Activated naive CD8-positive, alpha-beta T cell treated with anti-CD3 and anti-CD28 coated beads, Interleukin-2, amount 10 ng/mL, durations not matched to agents 7 days and 5 days (primary cell): Measurements from ENCODE around the gene ANKRD40. TPM values are rescaled to one million over a fixed set of nuclear protein-coding genes. Genes with fewer than 3 reads are reported as not detected.
A peak's percentile ranks its signal among the peaks of the same experiment; 100 is the strongest.
"Not testable (repeated sequence)": the region's sequence is repeated elsewhere in the genome, so short reads cannot be mapped to it uniquely, and the experiment has no call there.

Experiments
- ATAC-seq: fragments of 150-1000 bp; cut with Tn5 transposase; one replicate; pipeline ENCODE4 v1.10.0; 2021; ENCODE audit warnings: low read depth, moderate library complexity
- POLR2A ChIA-PET: fragments of 350-600 bp; sonication (Branson Sonifier 250); formaldehyde crosslinking; loops from one replicate; lab custom pipeline; 2021; ENCODE audit warnings: antibody characterized with exemption; lab: Charles Lee
- DNase-seq: peaks from one replicate; pipeline ENCODE4 v3.0.0; 2021
- H3K27ac Mint-ChIP-seq: one replicate; pipeline ENCODE4 v1.8.0; 2022; ENCODE audit warnings: mild to moderate bottlenecking, mixed read lengths
- H3K27me3 Mint-ChIP-seq: one replicate; pipeline ENCODE4 v1.8.0; 2022; ENCODE audit warnings: mild to moderate bottlenecking, moderate library complexity, mixed read lengths
- H3K36me3 Mint-ChIP-seq: one replicate; pipeline ENCODE4 v1.8.0; 2021; ENCODE audit warnings: mild to moderate bottlenecking, mixed read lengths
- H3K4me1 Mint-ChIP-seq: one replicate; pipeline ENCODE4 v1.8.0; 2021; ENCODE audit warnings: mixed read lengths
- H3K4me3 Mint-ChIP-seq: one replicate; pipeline ENCODE4 v1.8.0; 2022; ENCODE audit warnings: mild to moderate bottlenecking, moderate library complexity, mixed read lengths
- H3K9me3 Mint-ChIP-seq: one replicate; pipeline ENCODE4 v1.8.0; 2021; ENCODE audit warnings: mixed read lengths
- total RNA-seq, 2 experiments: library from RNA; stranded (reverse); gene quantifications; one replicate each; pipeline ENCODE4 v1.2.3, GENCODE V29; 2021

Gene ANKRD40
- total RNA-seq, 2 experiments from 2014 or later: 30.3 to 31.4 TPM

GRCh38 chr17:50722746-50723145 lies 15.0 kb upstream of the ANKRD40 start:
- Mint-ChIP-seq H3K4me3 (peak overlapping the region; percentile 50), H3K27me3 (no peaks in the 10 kb centered on the region), H3K9me3 (no peaks in the 10 kb centered on the region), H3K4me1 (peaks cover 25% of the 10 kb centered on the region), H3K27ac (no peak overlapping the region), H3K36me3 (peaks cover 9% of the 10 kb centered on the region)
- POLR2A ChIA-PET: no interaction called here
- ATAC-seq (no peak), DNase-seq (no peak)

GRCh38 chr17:50721194-50722010 lies 13.7 kb upstream of the ANKRD40 start:
- peaks cover 18% of the 10 kb centered on the region for H3K4me1 Mint-ChIP-seq
- POLR2A ChIA-PET: interaction anchor here (0.7 to 1.0 kb wide), 2 partner anchors 13 to 23 kb away, joined by 3 to 4 read pairs; no protein-coding TSS in a partner anchor
- H3K27ac Mint-ChIP-seq: peak overlapping the region; percentile 99
- no peak for DNase-seq
- H3K9me3 Mint-ChIP-seq: no peaks in the 10 kb centered on the region
- H3K4me3 Mint-ChIP-seq: peak overlapping the region; percentile 97
- ATAC-seq: no peak
- no peaks in the 10 kb centered on the region for H3K27me3 Mint-ChIP-seq
- peaks cover 4% of the 10 kb centered on the region for H3K36me3 Mint-ChIP-seq

GRCh38 chr17:50719924-50720794 lies 12.4 kb upstream of the ANKRD40 start:
- POLR2A ChIA-PET: interaction anchor here (0.9 to 3.8 kb wide), 9 partner anchors 8 to 400 kb away, joined by 3 to 62 read pairs (median 5); partner anchors contain the start of genes ANKRD40, SPAG9 and TOB1
- Mint-ChIP-seq H3K27me3 (no peaks in the 10 kb centered on the region), H3K36me3 (peaks cover 2% of the 10 kb centered on the region), H3K9me3 (no peaks in the 10 kb centered on the region), H3K4me3 (peak overlapping the region; percentile 97), H3K4me1 (peaks cover 18% of the 10 kb centered on the region), H3K27ac (peak overlapping the region; percentile 99)
- ATAC-seq (no peak), DNase-seq (no peak)

GRCh38 chr17:50719144-50719923 lies 11.6 kb upstream of the ANKRD40 start, which contains the start of gene LUC7L3:
Gene LUC7L3 (plus strand): TSS chr17:50719603. CDS start chr17:50719733, 130 bp downstream.
- peaks cover 2% of the 10 kb centered on the region for H3K36me3 Mint-ChIP-seq
- H3K4me1 Mint-ChIP-seq: peaks cover 18% of the 10 kb centered on the region
- no peaks in the 10 kb centered on the region for H3K27me3 Mint-ChIP-seq
- H3K9me3 Mint-ChIP-seq: no peaks in the 10 kb centered on the region
- peak within 1 kb of the TSS; percentile 99 for H3K27ac Mint-ChIP-seq
- peak; percentile 99 for DNase-seq
- POLR2A ChIA-PET: interaction anchor here (0.6 to 3.8 kb wide), 10 partner anchors 9 to 401 kb away, joined by 3 to 62 read pairs (median 5); partner anchors contain the start of genes ANKRD40, SPAG9 and TOB1
- ATAC-seq: peak; percentile 90
- peak within 1 kb of the TSS; percentile 97 for H3K4me3 Mint-ChIP-seq

- POLR2A ChIA-PET: no interaction called here
- no peak for DNase-seq
- no peak for ATAC-seq
- H3K9me3 Mint-ChIP-seq: no peaks in the 10 kb centered on the region
- no peak overlapping the region for H3K4me3 Mint-ChIP-seq
- H3K27ac Mint-ChIP-seq: no peak overlapping the region
- H3K27me3 Mint-ChIP-seq: peaks cover 4% of the 10 kb centered on the region
- H3K4me1 Mint-ChIP-seq: peaks cover 2% of the 10 kb centered on the region
- no peaks in the 10 kb centered on the region for H3K36me3 Mint-ChIP-seq
Observed at GRCh38 chr17:50715471-50715870, 7.8 kb upstream of the ANKRD40 start.

GRCh38 chr17:50712641-50713040 lies 4.9 kb upstream of the ANKRD40 start:
- Mint-ChIP-seq H3K27ac (no peak overlapping the region), H3K4me3 (no peak overlapping the region), H3K9me3 (no peaks in the 10 kb centered on the region), H3K36me3 (no peaks in the 10 kb centered on the region), H3K4me1 (peaks cover 10% of the 10 kb centered on the region), H3K27me3 (peaks cover 4% of the 10 kb centered on the region)
- POLR2A ChIA-PET: interaction anchor here (0.6 kb wide), 1 partner anchor 7 kb away, joined by 5 read pairs; no protein-coding TSS in a partner anchor
- no peak for ATAC-seq
- no peak for DNase-seq

GRCh38 chr17:50710650-50711049 lies 2.9 kb upstream of the ANKRD40 start:
- DNase-seq (no peak), ATAC-seq (no peak)
- Mint-ChIP-seq H3K27me3 (peaks cover 4% of the 10 kb centered on the region), H3K27ac (no peak overlapping the region), H3K4me3 (no peak overlapping the region), H3K36me3 (no peaks in the 10 kb centered on the region), H3K9me3 (no peaks in the 10 kb centered on the region), H3K4me1 (peaks cover 18% of the 10 kb centered on the region)
- POLR2A ChIA-PET: no interaction called here

- H3K27ac Mint-ChIP-seq: peak overlapping the region; percentile 60
- POLR2A ChIA-PET: no interaction called here
Observed at GRCh38 chr17:50710025-50710424, 2.3 kb upstream of the ANKRD40 start.

GRCh38 chr17:50709053-50709452 lies 1.3 kb upstream of the ANKRD40 start:
- not testable (repeated sequence) for ATAC-seq, H3K9me3 Mint-ChIP-seq, H3K36me3 Mint-ChIP-seq, DNase-seq, H3K27me3 Mint-ChIP-seq
- H3K27ac Mint-ChIP-seq: peak overlapping the region; percentile 97
- H3K4me3 Mint-ChIP-seq: peak overlapping the region; percentile 89
- H3K4me1 Mint-ChIP-seq: peaks cover 21% of the 10 kb centered on the region
- POLR2A ChIA-PET: interaction anchor here (2.4 to 4.1 kb wide), 2 partner anchors 10 to 12 kb away, joined by 8 to 62 read pairs; partner anchors contain the start of gene LUC7L3

More at GRCh38 chr17:50710025-50710424, 2.3 kb upstream of the ANKRD40 start:
- no peak for DNase-seq
- no peak for ATAC-seq
- Mint-ChIP-seq H3K4me1 (peaks cover 20% of the 10 kb centered on the region), H3K9me3 (no peaks in the 10 kb centered on the region), H3K36me3 (peaks cover 2% of the 10 kb centered on the region), H3K4me3 (peak overlapping the region; percentile 31), H3K27me3 (peaks cover 4% of the 10 kb centered on the region)

GRCh38 chr17:50708050-50709000 lies 611 bp upstream of the ANKRD40 start:
- Mint-ChIP-seq H3K4me1 (peaks cover 27% of the 10 kb centered on the region), H3K9me3 (no peaks in the 10 kb centered on the region), H3K36me3 (peaks cover 10% of the 10 kb centered on the region), H3K27me3 (peaks cover 4% of the 10 kb centered on the region), H3K4me3 (peak overlapping the region; percentile 89), H3K27ac (peak overlapping the region; percentile 97)
- DNase-seq (no peak), ATAC-seq (no peak)
- POLR2A ChIA-PET: interaction anchor here (0.6 to 4.1 kb wide), 5 partner anchors 10 to 158 kb away, joined by 3 to 62 read pairs (median 3); partner anchors contain the start of genes LUC7L3 and TOB1

- Mint-ChIP-seq H3K27me3 (no peaks in the 10 kb centered on the region), H3K4me1 (peaks cover 28% of the 10 kb centered on the region), H3K9me3 (no peaks in the 10 kb centered on the region), H3K27ac (peak overlapping the region; percentile 1), H3K36me3 (peaks cover 24% of the 10 kb centered on the region), H3K4me3 (no peak overlapping the region)
- no peak for DNase-seq
- POLR2A ChIA-PET: no interaction called here
- no peak for ATAC-seq
Observed at GRCh38 chr17:50703162-50703561, 4.6 kb downstream of the ANKRD40 start.
